Vagina (tissue), 2 donors: ENCODE data around the gene NISCH. TPM values are rescaled to one million over a fixed set of nuclear protein-coding genes. Genes with fewer than 3 reads are reported as not detected.

Experiments used
- DNase-seq, 2 donors: peaks; one replicate each; pipeline ENCODE4 v3.0.0-alpha.2; 2017; ENCODE audit errors: extremely low spot score in 2 of 2
- H3K27ac ChIP-seq: fragments of 200-600 bp; sonication (generic); one replicate; pipeline ENCODE4 v1.5.1; 2019
- H3K27me3 ChIP-seq: fragments of 200-600 bp; sonication (generic); one replicate; pipeline ENCODE4 v1.5.1; 2019
- H3K36me3 ChIP-seq, 2 donors: fragments of 200-600 bp; sonication (generic); one replicate each; pipeline ENCODE4 v1.5.1; 2017 to 2019
- H3K4me1 ChIP-seq: fragments of 200-600 bp; sonication (generic); one replicate; pipeline ENCODE4 v1.5.1; 2019
- H3K4me3 ChIP-seq, 2 donors: fragments of 200-600 bp; sonication (generic); 1 replicate in 1 of 2; 2 replicates in 1 of 2; pipeline ENCODE4 v1.5.1; 2016 to 2019
- H3K9me3 ChIP-seq: fragments of 200-600 bp; sonication (generic); one replicate; pipeline ENCODE4 v1.5.1; 2019
- CTCF ChIP-seq, 3 experiments: fragments of 450-650 bp in 2 of 3; fragments of 200-600 bp in 1 of 3; sonication (generic) in 1 of 3; IDR thresholded peaks; one replicate each; pipeline ENCODE4 v1.5.1; 2017 to 2019; ENCODE audit warnings: antibody characterized with exemption in 3 of 3, mild to moderate bottlenecking in 2 of 3, moderate library complexity in 2 of 3
- POLR2A ChIP-seq, 2 donors: fragments of 450-650 bp; IDR thresholded peaks; one replicate each; pipeline ENCODE4 v1.6.1; 2017; ENCODE audit warnings: antibody characterized with exemption in 2 of 2, mild to moderate bottlenecking in 2 of 2, moderate library complexity in 2 of 2
- POLR2AphosphoS5 ChIP-seq, 2 donors: sonication (generic); formaldehyde crosslinking; IDR thresholded peaks; one replicate each; pipeline ENCODE4 v1.9.0; 2017; ENCODE audit warnings: antibody characterized with exemption in 2 of 2, mild to moderate bottlenecking in 2 of 2, low read depth in 1 of 2; ENCODE audit not compliant: insufficient read depth in 1 of 2
- intact Hi-C: fragments of 100-400 bp; cut with DNase I; formaldehyde crosslinking; loops from one replicate; pipeline ENCODE4 v1.15.1; 2023
- total RNA-seq: library from RNA; depleted of rRNA; stranded (reverse); fragments of >200 nt; gene quantifications from one replicate; pipeline ENCODE4 v1.2.3, GENCODE V29; 2016

NISCH gene
- total RNA-seq, 1 donor from 2014 or later: 103 TPM

- DNase-seq: no peak
- Histone ChIP-seq H3K27me3 (no peaks in the 10 kb centered on the region), H3K4me1 (peaks cover 27% of the 10 kb centered on the region), H3K27ac (no peak overlapping the region), H3K9me3 (no peaks in the 10 kb centered on the region), H3K4me3 (no peak overlapping the region), H3K36me3 (no peaks in the 10 kb centered on the region)
- TF ChIP-seq POLR2A (IDR thresholded peaks at IDR 0.05) (no peak), CTCF (IDR thresholded peaks at IDR 0.05) (no peak), POLR2AphosphoS5 (IDR thresholded peaks at IDR 0.05; ENCODE audit: insufficient read depth in 1 of 2, low read depth in 1 of 2) (no peak)
- intact Hi-C loops: no loop called here
These were observed 25.0 kb upstream of the NISCH start for GRCh38 chr3:52430416-52430810.

GRCh38 chr3:52431459-52432223 lies 23.8 kb upstream of the NISCH start:
- H3K9me3 ChIP-seq: no peaks in the 10 kb centered on the region
- intact Hi-C loops: no loop called here
- no peak for DNase-seq
- H3K4me3 ChIP-seq: no peak overlapping the region
- no peaks in the 10 kb centered on the region for H3K27me3 ChIP-seq
- no peak overlapping the region for H3K27ac ChIP-seq
- H3K36me3 ChIP-seq: no peaks in the 10 kb centered on the region
- no peak for TF ChIP-seq POLR2AphosphoS5 (IDR thresholded peaks at IDR 0.05; ENCODE audit: insufficient read depth in 1 of 2, low read depth in 1 of 2)
- no peak for TF ChIP-seq CTCF (IDR thresholded peaks at IDR 0.05)
- TF ChIP-seq POLR2A (IDR thresholded peaks at IDR 0.05): no peak
- peaks cover 32% of the 10 kb centered on the region for H3K4me1 ChIP-seq

- Histone ChIP-seq H3K36me3 (no peaks in the 10 kb centered on the region), H3K27ac (peak overlapping the region; percentile 2), H3K27me3 (no peaks in the 10 kb centered on the region), H3K4me3 (no peak overlapping the region), H3K9me3 (no peaks in the 10 kb centered on the region), H3K4me1 (peaks cover 37% of the 10 kb centered on the region)
- TF ChIP-seq CTCF (IDR thresholded peaks at IDR 0.05) (no peak), POLR2A (IDR thresholded peaks at IDR 0.05) (no peak), POLR2AphosphoS5 (IDR thresholded peaks at IDR 0.05; ENCODE audit: insufficient read depth in 1 of 2, low read depth in 1 of 2) (no peak)
- DNase-seq: no peak
- intact Hi-C loops: no loop called here
These were observed 23.2 kb upstream of the NISCH start for GRCh38 chr3:52432225-52432624.

- no peak overlapping the region for H3K4me3 ChIP-seq
- H3K27ac ChIP-seq: peak overlapping the region; percentile 2
- intact Hi-C loops: no loop called here
- DNase-seq: no peak
- TF ChIP-seq POLR2A (IDR thresholded peaks at IDR 0.05): no peak
- TF ChIP-seq POLR2AphosphoS5 (IDR thresholded peaks at IDR 0.05; ENCODE audit: insufficient read depth in 1 of 2, low read depth in 1 of 2): no peak
- no peak for TF ChIP-seq CTCF (IDR thresholded peaks at IDR 0.05)
- no peaks in the 10 kb centered on the region for H3K9me3 ChIP-seq
- no peaks in the 10 kb centered on the region for H3K27me3 ChIP-seq
- peaks cover 42% of the 10 kb centered on the region for H3K4me1 ChIP-seq
- H3K36me3 ChIP-seq: no peaks in the 10 kb centered on the region
These were observed 22.7 kb upstream of the NISCH start for GRCh38 chr3:52432691-52433141.

GRCh38 chr3:52433328-52433995 lies 21.9 kb upstream of the NISCH start:
- peaks cover 50% of the 10 kb centered on the region for H3K4me1 ChIP-seq
- no peak for DNase-seq
- intact Hi-C loops: no loop called here
- H3K9me3 ChIP-seq: no peaks in the 10 kb centered on the region
- no peaks in the 10 kb centered on the region for H3K36me3 ChIP-seq
- H3K27me3 ChIP-seq: no peaks in the 10 kb centered on the region
- peak overlapping the region; percentile 19 for H3K27ac ChIP-seq
- TF ChIP-seq CTCF (IDR thresholded peaks at IDR 0.05) (no peak), POLR2AphosphoS5 (IDR thresholded peaks at IDR 0.05; ENCODE audit: insufficient read depth in 1 of 2, low read depth in 1 of 2) (no peak), POLR2A (IDR thresholded peaks at IDR 0.05) (no peak)
- no peak overlapping the region for H3K4me3 ChIP-seq
